Large intestine (tissue), 3 donors: ENCODE measurements around the gene FAM200B. TPM values are rescaled to one million over a fixed set of nuclear protein-coding genes. Genes with fewer than 3 reads are reported as not detected.

Source experiments
- DNase-seq, 2 donors: peaks; one replicate each; pipeline versions ENCODE4 v3.0.0 to v3.0.0-alpha.2; 2013
- H3K27ac ChIP-seq: one replicate; pipeline ENCODE4 v1.5.1; 2013; ENCODE audit warnings: low read length
- H3K27me3 ChIP-seq: 2 replicates; pipeline ENCODE4 v1.6.1; 2013; ENCODE audit warnings: low read length; ENCODE audit not compliant: control insufficient read depth, insufficient read depth
- H3K36me3 ChIP-seq: 2 replicates; pipeline ENCODE4 v1.6.1; 2013; ENCODE audit warnings: low read length; ENCODE audit not compliant: control insufficient read depth, insufficient read depth
- H3K4me1 ChIP-seq: one replicate; pipeline ENCODE4 v1.6.1; 2013; ENCODE audit warnings: low read length; ENCODE audit not compliant: control insufficient read depth, insufficient read depth
- H3K4me3 ChIP-seq: one replicate; pipeline ENCODE4 v1.5.1; 2013; ENCODE audit warnings: low read length
- H3K9me3 ChIP-seq: one replicate; pipeline ENCODE4 v1.6.1; 2013; ENCODE audit warnings: mild to moderate bottlenecking, low read depth, low read length, moderate library complexity; ENCODE audit not compliant: control insufficient read depth
- WGBS: methylation state at CpG from one replicate; pipeline ENCODE4 v1.1.5; 2013; ENCODE audit warnings: low lambda C conversion rate; ENCODE audit not compliant: insufficient coverage; 5-methylcytosine and 5-hydroxymethylcytosine counted together
- polyA plus RNA-seq: library from polyadenylated mRNA; unstranded; fragments of 120-200 nt; gene quantifications from one replicate; pipeline ENCODE4 v1.2.1, GENCODE V29; 2013

Gene FAM200B
- polyA plus RNA-seq, 1 donor, result 58.6 TPM

DNA sequence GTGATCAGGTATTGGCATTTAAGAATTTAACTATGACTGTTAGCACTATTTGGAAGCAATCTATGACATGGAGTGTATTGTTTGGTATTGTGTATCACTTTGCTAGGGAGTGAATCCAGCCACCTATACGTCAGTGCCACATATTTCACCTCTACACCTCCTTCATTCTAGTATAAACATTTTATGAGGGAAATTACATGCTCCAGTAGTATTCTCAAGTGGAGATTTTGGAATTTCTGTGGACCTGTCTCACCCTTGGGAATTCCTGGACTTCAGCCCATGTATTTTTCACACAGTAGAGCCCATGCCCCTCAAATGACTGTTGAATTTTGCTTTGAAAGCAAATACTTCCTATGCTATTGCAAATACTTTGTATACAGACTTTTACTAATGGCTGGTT is 32.5 kb downstream of the FAM200B start:
- Histone ChIP-seq H3K27me3 (no peaks in the 10 kb centered on the region), H3K4me1 (no peaks in the 10 kb centered on the region), H3K36me3 (peaks cover 21% of the 10 kb centered on the region), H3K4me3 (no peak overlapping the region), H3K9me3 (no peaks in the 10 kb centered on the region), H3K27ac (no peak overlapping the region)
- no CpG with 5 or more reads among the region's 1 CpG for WGBS
- DNase-seq, result no peak

DNA sequence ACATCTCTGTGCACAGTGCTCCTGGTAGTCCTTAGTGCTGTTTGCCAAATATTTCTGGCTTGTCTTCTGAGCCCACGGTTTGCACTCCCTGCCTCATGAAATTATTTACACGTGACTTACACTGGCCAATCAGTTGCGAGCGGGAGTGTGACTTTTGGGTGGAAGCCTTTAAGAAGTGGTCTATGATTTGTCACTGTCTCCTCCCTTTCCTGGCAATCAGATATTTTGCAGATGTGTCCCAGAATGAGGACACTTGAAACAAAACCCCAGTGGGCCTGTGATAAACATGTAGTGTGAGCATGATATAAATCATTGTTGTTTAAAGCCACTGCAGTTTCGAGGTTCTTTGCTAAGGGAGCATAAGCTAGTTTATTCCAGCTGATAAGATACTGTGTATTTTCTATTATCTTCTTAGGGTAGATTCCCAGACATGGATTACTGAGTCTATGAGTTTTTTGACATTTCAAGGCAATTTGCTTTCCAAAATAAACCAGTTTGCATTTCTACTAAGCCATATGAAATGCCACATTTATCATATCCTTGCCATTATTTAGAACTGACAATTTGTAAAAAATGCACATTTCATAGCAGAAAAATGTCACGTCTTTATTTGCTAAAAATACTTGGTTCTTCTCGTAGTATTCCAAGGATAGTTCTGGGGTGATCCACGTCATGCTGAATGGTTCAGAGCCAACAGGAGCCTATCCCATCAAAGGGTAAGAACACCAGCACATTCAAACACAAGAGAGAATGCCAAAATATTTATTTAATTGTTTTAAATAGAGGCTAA is 33.2 kb downstream of the FAM200B start:
- WGBS, result 89% methylated on average over 3 of the region's 8 CpGs
- H3K9me3 ChIP-seq, result no peaks in the 10 kb centered on the region
- H3K4me3 ChIP-seq, result no peak overlapping the region
- no peak overlapping the region for H3K27ac ChIP-seq
- peaks cover 21% of the 10 kb centered on the region for H3K36me3 ChIP-seq
- H3K4me1 ChIP-seq, result no peaks in the 10 kb centered on the region
- H3K27me3 ChIP-seq, result no peaks in the 10 kb centered on the region
- DNase-seq, result peak in 1 of 2 donors; percentile 19

DNA sequence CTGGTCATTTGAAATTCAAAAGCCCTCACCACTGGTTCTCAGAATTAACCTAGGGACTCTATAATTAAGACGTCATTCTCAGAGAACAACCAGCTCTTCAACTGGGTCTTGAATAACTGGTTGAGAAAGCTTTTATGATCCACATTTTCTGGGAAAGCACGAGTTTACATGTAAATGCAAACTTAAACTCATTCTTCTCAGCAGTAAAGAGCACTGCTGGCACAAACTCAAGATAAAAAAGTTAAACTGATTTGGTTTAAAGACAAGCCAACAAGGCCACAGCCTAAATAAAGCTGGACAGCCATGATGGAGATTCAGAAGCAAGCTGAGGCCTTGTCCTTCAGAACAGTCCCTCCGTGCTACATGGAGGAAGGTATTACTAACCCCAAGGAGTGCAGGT is 34.5 kb downstream of the FAM200B start:
- no peaks in the 10 kb centered on the region for H3K4me1 ChIP-seq
- H3K36me3 ChIP-seq, result peaks cover 27% of the 10 kb centered on the region
- WGBS, result 92% methylated on average over 2 of the region's 3 CpGs
- no peak overlapping the region for H3K27ac ChIP-seq
- H3K27me3 ChIP-seq, result no peaks in the 10 kb centered on the region
- no peak for DNase-seq
- no peak overlapping the region for H3K4me3 ChIP-seq
- no peaks in the 10 kb centered on the region for H3K9me3 ChIP-seq

DNA sequence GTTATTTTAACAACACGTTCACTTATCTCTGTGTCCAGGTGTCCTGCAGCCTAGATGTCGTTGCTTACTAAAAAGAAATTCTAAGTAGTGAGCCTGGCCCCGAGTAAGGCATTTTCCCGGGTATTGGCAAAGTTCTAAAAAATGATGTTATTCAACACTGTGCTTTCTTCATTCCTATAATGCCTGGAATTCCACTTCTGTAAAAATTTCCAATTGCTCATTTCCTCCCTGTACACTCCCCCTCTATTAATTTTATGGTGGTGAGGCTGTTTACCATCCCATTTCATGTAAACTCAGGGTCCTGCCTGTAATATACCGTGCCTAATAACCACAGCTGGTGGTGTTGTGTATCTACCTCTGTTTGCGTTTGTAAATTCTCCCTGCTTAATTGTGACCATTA is 35.5 kb downstream of the FAM200B start:
- Histone ChIP-seq H3K27ac (no peak overlapping the region), H3K27me3 (no peaks in the 10 kb centered on the region), H3K9me3 (no peaks in the 10 kb centered on the region), H3K4me1 (no peaks in the 10 kb centered on the region), H3K36me3 (peaks cover 28% of the 10 kb centered on the region), H3K4me3 (no peak overlapping the region)
- DNase-seq, result no peak
- 80% methylated on average over 1 of the region's 6 CpGs for WGBS

DNA sequence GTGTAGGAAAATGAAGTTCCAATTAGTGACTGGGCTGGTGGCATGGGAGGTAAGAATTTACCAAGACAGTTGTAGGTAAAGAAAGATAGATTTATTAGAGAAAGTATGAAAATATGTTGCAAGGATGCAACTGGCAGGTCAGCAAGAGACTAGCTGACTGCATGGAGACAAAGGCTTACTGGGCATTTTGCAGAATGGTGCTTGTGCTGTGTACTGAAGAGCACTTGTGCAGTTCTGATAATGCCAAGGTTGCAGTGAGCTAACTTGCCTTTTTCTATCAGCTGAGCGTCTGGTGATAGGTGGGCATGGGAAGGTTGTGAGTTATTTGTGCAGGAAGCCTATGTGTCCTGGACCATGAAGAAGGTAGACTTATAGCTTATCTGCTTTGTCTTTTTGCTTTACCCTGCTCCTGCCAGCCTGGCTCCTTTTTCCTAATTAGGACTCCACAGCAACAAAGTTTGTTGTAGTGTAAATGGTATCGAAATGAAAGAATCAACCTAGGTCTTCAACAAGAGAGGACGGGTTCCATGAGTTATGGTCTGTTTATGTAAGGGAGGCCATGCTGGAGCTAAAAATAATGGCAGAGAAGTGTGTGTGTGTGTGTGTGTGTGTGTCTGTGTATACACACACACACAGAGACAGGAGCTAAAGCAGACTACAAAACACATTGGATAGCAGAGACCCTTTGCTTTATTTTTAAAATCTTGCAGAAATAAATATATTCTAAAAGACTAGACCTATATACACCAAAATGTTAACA is 36.2 kb downstream of the FAM200B start:
- no peaks in the 10 kb centered on the region for H3K27me3 ChIP-seq
- 70% methylated on average over 2 of the region's 3 CpGs for WGBS
- peaks cover 21% of the 10 kb centered on the region for H3K36me3 ChIP-seq
- DNase-seq, result peak in 1 of 2 donors; percentile 23
- H3K9me3 ChIP-seq, result no peaks in the 10 kb centered on the region
- no peak overlapping the region for H3K4me3 ChIP-seq
- H3K4me1 ChIP-seq, result no peaks in the 10 kb centered on the region
- no peak overlapping the region for H3K27ac ChIP-seq

GRCh38 chr4:15718465-15718864 is 36.8 kb downstream of the FAM200B start:
- no peak overlapping the region for H3K4me3 ChIP-seq
- peaks cover 23% of the 10 kb centered on the region for H3K36me3 ChIP-seq
- no peaks in the 10 kb centered on the region for H3K4me1 ChIP-seq
- whole genome bisulfite sequencing, result no CpG with 5 or more reads among the region's 5 CpGs
- no peak overlapping the region for H3K27ac ChIP-seq
- no peak for DNase-seq
- no peaks in the 10 kb centered on the region for H3K9me3 ChIP-seq
- H3K27me3 ChIP-seq, result no peaks in the 10 kb centered on the region

GRCh38 chr4:15718959-15719358 is 37.3 kb downstream of the FAM200B start:
- H3K4me1 ChIP-seq, result no peaks in the 10 kb centered on the region
- no CpG with 5 or more reads among the region's 7 CpGs for WGBS
- no peak overlapping the region for H3K27ac ChIP-seq
- H3K9me3 ChIP-seq, result no peaks in the 10 kb centered on the region
- H3K4me3 ChIP-seq, result no peak overlapping the region
- DNase-seq, result no peak
- no peaks in the 10 kb centered on the region for H3K27me3 ChIP-seq
- H3K36me3 ChIP-seq, result peaks cover 26% of the 10 kb centered on the region

GRCh38 chr4:15719506-15719905 is 37.9 kb downstream of the FAM200B start:
- Histone ChIP-seq H3K4me1 (no peaks in the 10 kb centered on the region), H3K27me3 (no peaks in the 10 kb centered on the region), H3K36me3 (peaks cover 28% of the 10 kb centered on the region), H3K9me3 (no peaks in the 10 kb centered on the region), H3K27ac (no peak overlapping the region), H3K4me3 (no peak overlapping the region)
- DNase-seq, result no peak
- WGBS, result no CpG with 5 or more reads among the region's 4 CpGs

GRCh38 chr4:15720851-15721250 is 39.2 kb downstream of the FAM200B start:
- no peak overlapping the region for H3K4me3 ChIP-seq
- no peaks in the 10 kb centered on the region for H3K27me3 ChIP-seq
- no peak for DNase-seq

GRCh38 chr4:15725608-15726007 is 44.0 kb downstream of the FAM200B start:
- Histone ChIP-seq H3K27me3 (no peaks in the 10 kb centered on the region), H3K4me1 (no peaks in the 10 kb centered on the region), H3K9me3 (no peaks in the 10 kb centered on the region), H3K36me3 (peaks cover 15% of the 10 kb centered on the region), H3K27ac (no peak overlapping the region), H3K4me3 (no peak overlapping the region)
- DNase-seq, result peak in 1 of 2 donors; percentile 9
- 80% methylated on average over 1 of the region's 4 CpGs for WGBS

More at GRCh38 chr4:15720851-15721250, 39.2 kb downstream of the FAM200B start:
- Histone ChIP-seq H3K4me1 (no peaks in the 10 kb centered on the region), H3K27ac (no peak overlapping the region), H3K9me3 (no peaks in the 10 kb centered on the region), H3K36me3 (peaks cover 24% of the 10 kb centered on the region)
- no CpG with 5 or more reads among the region's 2 CpGs for whole genome bisulfite sequencing
